Activated CD4-positive, CD25-positive, alpha-beta regulatory T cell treated with anti-CD3 and anti-CD28 coated beads, Interleukin-2, amount 50 U/mL, for 72 hours (primary cell): ENCODE data around the gene PEX11G.

Source experiments
- DNase-seq: peaks from one replicate; pipeline ENCODE4 v3.0.0; 2021

Gene PEX11G

DNA sequence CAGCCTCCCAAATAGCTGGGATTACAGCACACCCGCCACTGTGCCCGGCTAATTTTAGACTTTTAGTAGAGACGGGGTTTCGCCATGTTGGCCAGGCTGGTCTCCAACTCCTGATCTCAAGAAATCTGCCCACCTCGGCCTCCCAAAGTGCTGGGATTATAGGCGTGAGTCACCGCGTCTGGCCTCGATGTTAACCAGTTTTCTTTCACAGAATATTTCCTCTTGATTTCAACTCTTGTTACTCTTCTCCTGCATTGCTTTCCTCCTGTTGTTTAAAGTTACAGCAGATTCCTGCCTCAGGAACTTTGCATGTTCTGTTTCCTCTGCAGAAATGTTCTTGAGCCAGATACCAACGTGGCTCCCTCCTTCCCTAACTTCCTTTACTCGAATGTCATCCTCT lies 3.7 kb upstream of the PEX11G start:
- no peak for DNase-seq

- no peak for DNase-seq
Observed at GRCh38 chr19:7492142-7492541, 3.3 kb upstream of the PEX11G start.

- no peak for DNase-seq
Observed at GRCh38 chr19:7489609-7490044, 792 bp upstream of the PEX11G start.

GRCh38 chr19:7486923-7487322 lies 1.9 kb downstream of the PEX11G start:
- no peak for DNase-seq

DNA sequence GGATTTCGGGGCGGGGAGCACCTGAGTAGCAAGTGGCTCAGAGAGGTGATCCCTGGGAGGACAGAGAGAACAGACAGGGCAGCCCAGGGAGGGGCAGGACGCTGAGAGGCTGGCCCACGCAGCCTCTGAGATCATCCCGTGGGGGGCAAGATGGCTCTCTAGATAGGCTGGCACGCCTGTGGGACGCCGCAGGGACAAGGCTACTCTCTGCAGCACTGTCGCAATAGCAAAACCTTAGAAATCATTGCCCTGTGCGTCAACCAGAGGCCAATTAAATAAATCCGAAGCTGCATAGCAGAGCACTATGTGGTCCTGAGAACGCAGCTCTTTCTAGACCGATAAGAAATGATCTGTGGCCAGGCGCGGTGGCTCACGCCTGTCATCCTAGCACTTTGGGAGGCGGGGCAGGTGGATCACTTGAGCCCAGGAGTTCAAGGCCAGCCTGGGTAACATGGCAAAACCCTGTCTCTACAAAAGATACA lies 5.1 kb downstream of the PEX11G start:
- DNase-seq: no peak

GRCh38 chr19:7482584-7483439 lies 6.0 kb downstream of the PEX11G start:
- no peak for DNase-seq

DNA sequence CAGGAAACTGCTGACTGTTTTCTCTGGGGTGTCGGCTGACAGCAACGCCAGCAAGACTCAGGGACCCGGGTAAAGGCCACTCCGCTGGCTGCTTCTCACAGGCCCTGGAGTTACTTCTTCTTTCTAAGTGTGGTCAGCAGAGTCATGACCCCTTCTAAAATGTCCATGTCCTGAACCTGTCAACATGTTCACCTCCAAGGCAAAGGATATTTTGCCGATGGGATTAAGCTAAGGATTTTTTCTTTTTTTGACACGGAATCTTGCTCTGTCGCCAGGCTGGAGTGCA lies 7.9 kb downstream of the PEX11G start:
- DNase-seq: no peak

GRCh38 chr19:7480222-7480969 lies 8.4 kb downstream of the PEX11G start:
- no peak for DNase-seq

DNA sequence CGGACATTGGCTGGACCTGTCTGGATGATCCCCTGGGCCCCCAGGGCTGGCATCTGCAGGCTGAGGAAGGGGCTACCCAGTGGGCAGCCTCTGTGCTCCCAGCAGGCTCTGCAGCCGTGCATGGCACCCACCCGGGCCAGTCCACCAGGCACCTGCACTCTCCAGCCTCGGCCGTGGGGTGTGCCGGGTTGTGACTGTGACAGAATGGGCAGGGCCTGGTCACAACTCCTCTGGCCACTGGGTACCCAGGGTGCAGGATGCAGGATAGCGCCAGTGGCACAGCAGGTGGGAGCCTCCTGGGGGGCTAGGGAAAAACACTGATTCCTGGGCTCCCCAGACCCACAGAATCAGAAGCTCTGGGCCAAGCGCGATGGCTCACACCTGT lies 10.0 kb downstream of the PEX11G start:
- DNase-seq: no peak

GRCh38 chr19:7478173-7478842 lies 10.5 kb downstream of the PEX11G start:
- no peak for DNase-seq

DNA sequence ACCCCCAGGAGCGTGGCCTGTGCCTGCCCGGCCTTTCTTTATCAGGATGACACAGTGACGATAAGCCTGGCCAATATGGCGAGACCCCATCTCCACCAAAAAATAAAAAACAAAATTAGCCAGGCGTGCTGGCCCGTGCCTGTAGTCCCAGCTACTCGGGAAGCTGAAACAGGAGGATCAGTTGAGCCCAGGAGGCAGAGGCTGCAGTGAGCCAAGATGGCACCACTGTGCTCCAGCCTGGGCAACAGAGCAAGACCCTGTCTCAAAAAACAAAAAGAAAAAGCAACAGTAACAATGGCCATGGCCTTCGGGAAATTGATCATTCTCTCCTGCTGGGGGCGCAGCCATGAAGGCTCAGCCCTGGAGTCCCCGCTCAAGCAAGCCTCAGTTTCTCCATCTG lies 11.1 kb downstream of the PEX11G start:
- no peak for DNase-seq

DNA sequence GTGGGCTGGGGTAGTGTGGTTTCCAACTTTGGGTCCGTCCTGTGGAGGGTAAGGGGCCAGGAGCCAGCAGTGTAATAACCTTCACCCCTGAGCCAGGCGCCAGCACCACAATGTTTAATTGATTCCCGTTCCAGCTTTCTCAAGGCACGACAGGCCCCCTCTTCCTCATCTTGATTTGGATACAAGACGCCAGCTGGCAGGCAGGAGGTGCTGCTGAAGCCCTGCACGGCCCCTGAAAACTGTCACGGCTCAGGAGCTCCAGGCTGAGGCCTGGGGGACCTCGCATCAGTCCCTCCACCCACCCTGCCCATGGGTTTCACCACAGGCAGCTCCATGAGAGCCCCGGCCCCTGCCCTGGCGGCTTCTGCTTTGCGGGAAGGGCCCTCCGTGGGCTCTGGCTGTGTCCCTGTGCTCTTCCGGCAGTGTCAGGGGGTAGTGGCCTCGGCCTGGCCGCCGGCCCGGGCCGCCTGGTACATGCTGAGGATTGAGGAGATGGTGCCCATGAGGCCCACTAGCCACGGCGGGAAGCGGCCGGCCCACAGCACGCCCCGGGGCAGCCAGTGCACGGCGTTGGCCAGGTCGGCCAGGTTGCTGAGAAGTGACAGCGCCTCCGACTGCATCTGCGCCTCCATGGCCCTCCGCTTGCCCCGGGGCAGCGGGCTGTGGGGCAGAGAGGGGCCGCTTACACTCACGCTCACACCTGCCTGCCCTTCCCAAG lies 11.9 kb downstream of the PEX11G start:
- no peak for DNase-seq

DNA sequence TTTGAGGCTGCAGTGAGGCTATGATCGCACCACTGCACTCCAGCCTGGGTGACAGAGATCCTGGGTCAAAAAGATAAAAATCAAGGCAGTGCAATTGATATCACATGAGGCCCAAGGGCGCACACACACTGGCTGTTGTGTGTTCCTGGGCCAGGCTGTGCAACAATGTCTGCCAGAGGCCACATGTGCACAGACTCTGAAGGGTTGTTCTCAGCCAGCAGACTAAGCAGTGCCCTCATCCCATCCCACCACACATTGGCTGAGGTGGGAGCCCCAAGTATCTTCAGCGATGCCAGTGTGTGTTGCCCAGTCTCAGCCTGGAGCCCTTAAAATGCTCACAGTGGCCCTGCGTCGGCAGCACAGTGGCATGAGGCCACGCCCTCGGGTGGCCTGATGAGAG lies 12.6 kb downstream of the PEX11G start:
- no peak for DNase-seq

GRCh38 chr19:7475665-7476064 lies 13.2 kb downstream of the PEX11G start:
- DNase-seq: no peak

GRCh38 chr19:7471696-7472615 lies 16.9 kb downstream of the PEX11G start:
- no peak for DNase-seq

GRCh38 chr19:7470540-7471305 lies 18.1 kb downstream of the PEX11G start:
- no peak for DNase-seq

- DNase-seq: no peak
Observed at GRCh38 chr19:7469669-7470285, 19.1 kb downstream of the PEX11G start.

DNA sequence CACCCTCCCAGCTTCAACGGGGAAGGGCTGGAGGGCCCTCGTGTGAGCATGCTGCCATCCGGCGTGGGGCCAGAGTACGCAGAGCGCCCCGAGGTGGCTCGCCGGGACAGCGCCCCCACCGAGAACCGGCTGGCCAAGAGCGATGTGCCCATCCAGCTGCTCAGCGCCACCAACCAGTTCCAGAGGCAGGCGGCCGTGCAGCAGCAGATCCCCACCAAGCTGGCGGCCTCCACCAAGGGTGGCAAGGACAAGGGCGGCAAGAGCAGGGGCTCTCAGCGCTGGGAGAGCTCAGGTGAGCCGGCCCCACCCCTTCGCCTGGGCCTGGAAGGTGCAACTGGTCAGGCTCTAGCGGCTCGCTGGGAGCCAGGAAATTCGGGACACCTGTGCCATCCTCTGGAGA lies 20.0 kb downstream of the PEX11G start:
- no peak for DNase-seq

DNA sequence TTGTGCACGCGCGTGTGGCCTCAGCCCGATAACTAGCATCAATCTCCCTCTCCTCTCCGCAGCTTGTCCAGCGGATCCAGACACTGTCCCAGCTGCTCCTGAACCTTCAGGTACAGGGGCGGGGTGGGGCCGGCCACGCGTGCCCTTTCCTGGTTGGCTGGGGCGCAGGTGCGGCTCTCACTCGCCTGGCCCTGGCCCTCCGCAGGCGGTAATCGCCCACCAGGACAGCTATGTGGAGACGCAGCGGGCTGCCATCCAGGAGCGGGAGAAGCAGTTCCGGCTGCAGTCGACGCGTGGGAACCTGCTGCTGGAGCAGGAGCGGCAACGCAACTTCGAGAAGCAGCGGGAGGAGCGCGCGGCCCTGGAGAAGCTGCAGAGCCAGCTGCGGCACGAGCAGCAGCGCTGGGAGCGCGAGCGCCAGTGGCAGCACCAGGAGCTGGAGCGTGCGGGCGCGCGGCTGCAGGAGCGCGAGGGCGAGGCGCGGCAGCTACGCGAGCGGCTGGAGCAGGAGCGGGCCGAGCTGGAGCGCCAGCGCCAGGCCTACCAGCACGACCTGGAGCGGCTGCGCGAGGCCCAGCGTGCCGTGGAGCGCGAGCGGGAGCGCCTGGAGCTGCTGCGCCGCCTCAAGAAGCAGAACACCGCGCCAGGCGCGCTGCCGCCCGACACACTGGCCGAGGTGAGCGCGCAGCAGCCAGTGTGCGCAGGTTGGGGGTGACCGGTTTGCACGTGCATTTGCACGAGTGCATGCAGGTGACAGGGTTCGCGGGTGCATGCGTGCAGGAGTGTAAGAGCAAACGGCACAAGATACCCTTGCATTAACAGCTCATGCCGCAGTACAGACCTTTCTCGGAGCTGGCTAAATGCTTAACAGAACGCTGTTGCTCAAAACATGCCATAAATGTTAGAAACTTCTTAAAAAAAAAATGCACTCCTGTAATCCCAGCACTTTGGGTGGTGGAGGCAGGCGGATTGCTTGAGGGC lies 21.5 kb downstream of the PEX11G start:
- no peak for DNase-seq
